HG03439 (cell line): ENCODE results near the gene ZNF527.
"Not testable (repeated sequence)": the region's sequence is repeated elsewhere in the genome, so short reads cannot be mapped to it uniquely, and the experiment has no call there.

ENCODE experiments used
- ATAC-seq: cut with Tn5 transposase; IDR thresholded peaks from one replicate; pipeline ENCODE4 v1.9.1; 2021; ENCODE audit warnings: mild to moderate bottlenecking, moderate library complexity; ENCODE audit not compliant: unreplicated experiment

ZNF527 gene

GRCh38 chr19:37370880-37371661 lies at the start of gene ZNF527:
ZNF527 (plus strand) TSS chr19:37371099; CDS start chr19:37374199, 3,100 bp downstream.
- ATAC-seq, result peak; percentile 95

DNA sequence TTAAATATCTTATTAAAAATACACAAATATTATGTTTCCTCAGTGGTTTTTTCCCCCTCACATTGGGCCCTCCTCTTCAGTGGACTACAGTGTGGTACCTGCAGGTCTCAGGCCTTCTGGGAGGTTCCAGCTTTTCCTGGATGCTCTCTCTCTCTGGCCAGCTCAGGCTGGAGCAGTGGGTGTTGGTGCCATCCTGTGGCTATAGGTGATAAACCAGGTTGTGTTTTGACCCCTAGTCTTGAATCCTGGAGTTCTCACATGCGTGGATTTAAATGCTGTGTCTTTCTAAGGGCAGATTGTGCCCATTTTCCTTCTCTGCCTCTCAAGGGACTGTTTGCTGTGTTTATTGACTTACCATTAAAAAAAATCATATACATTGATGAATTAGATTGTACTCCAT lies 41.2 kb upstream of the ZNF527 start:
- ATAC-seq, result no peak

DNA sequence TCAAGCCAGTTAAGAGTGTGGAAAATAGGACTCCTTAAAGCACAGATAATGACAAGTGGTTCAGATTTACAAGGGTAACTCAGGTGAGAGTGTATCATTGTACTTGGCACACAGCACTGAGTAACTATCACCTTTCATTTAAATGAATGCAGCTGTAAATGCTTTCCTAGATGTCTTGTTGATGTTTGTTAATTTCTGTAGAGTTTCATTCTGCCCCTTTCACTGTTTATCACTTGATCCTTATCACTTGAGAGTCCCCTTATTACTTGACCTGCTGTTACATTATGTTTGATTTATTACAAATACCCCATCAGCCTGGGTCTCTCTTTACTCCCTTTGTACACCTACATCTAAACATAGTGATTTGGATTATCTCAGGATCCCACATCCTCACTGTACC lies 38.1 kb upstream of the ZNF527 start:
- ATAC-seq, result no peak

DNA sequence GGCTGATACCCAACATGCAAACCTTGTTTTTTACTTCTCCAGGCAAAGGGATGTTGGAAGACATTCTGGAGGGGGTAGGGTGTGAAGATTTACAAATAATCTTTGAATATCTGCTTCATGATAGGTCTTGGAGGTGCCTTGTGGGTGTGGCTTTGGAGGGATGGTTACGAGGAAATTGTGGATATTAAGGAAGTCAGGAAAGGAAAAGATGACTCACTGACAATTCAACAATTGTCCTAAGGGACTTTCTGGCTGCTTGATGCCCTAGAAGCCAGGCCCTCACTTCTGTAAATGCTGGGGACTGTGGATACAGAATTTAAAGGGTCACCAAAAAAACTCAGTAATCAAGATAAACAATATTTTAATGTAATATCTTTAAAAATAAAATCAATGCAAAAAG lies 37.4 kb upstream of the ZNF527 start:
- ATAC-seq, result no peak

- ATAC-seq, result peak; percentile 94
Observed at GRCh38 chr19:37334179-37335071, 36.5 kb upstream of the ZNF527 start.

GRCh38 chr19:37342753-37343152 lies 28.1 kb upstream of the ZNF527 start:
- ATAC-seq, result no peak

DNA sequence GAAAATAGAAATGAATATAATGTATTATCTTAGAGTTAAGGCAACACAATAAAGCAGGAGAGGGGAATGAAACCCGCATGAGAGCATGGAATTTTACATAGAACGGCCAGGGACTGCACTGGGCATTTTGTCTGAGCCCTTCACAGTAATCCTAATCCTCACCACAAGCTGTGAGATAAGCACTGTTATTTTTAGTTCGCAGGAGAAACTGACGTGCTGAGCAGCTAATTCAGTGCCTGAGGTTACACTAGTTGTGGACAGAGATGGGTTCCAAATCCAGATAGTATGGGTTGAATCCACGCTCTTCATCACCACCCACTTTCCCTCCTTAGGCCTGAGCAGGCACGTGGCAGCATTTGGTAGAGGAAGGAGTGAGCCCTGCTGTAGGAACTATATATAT lies 24.8 kb upstream of the ZNF527 start:
- ATAC-seq, result no peak

DNA sequence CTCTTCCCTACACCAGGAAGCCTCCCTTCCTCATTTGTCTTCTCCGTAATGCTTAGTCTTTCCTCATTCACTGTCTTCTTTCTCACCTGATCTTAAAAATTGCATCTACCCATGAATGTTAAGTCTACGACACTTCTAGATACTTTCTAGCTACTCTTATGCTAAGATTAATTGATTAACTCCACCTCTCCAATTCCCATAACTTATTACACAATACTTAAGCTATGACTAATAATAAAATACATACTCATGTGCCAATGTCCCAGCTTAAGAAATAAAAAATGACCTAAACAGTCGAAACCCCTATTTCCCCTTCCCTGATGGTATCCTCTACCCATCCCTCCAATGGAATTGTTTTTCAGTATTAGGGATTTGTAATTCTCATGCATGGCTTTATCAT lies 22.8 kb upstream of the ZNF527 start:
- ATAC-seq, result no peak

GRCh38 chr19:37353968-37354367 lies 16.9 kb upstream of the ZNF527 start:
- no peak for ATAC-seq

DNA sequence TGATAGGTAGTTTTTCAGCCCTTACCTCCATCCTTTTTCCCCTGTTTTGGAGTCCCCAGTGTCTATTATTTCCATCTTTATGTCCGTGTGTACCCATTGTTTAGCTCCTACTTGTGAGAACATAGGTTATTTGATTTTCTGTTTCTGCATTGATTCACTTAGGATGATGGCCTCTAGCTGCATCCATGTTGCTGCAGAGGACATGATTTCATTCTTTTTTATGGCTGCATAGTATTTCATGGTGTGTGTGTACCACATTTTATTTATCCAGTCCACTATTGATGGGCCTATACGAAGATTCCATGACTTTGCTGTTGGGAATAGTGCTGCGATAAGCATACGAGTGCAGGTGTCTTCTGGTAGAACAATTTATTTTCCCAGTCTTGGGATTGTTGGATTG lies 15.0 kb upstream of the ZNF527 start:
- ATAC-seq, result no peak

- no peak for ATAC-seq
Observed at GRCh38 chr19:37361994-37362393, 8.9 kb upstream of the ZNF527 start.

DNA sequence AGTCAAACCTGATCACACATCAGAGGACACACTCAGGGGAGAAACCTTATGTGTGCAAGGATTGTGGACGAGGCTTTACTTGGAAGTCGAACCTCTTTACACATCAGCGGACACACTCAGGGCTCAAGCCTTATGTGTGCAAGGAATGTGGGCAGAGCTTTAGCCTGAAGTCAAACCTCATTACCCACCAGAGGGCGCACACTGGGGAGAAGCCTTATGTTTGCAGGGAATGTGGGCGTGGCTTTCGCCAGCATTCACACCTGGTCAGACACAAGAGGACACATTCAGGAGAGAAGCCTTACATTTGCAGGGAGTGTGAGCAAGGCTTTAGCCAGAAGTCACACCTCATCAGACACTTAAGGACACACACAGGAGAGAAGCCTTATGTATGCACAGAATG lies 8.2 kb upstream of the ZNF527 start:
- ATAC-seq, result no peak

DNA sequence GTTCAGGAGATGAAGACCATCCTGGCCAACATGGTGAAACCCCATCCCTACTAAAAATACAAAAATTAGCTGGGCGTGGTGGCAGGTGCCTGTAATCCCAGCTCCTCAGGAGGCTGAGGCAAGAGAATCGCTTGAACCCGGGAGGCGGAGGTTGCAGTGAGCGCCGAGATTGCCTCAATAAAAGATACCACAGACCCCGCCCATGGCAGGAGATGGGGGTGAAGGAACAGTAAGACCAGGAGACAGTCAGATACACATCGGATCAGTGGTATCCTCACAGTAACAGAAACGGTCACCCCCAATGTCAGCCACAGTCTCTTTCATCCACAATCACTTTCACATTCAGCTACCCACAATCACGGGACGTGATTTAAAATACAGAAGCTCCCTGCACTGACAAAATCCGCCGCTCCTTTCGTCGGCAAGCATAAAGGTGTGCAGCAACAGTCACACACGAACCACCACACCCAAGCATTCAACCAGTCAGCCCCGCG lies 466 bp upstream of the ZNF527 start:
- ATAC-seq, result peak; percentile 15

DNA sequence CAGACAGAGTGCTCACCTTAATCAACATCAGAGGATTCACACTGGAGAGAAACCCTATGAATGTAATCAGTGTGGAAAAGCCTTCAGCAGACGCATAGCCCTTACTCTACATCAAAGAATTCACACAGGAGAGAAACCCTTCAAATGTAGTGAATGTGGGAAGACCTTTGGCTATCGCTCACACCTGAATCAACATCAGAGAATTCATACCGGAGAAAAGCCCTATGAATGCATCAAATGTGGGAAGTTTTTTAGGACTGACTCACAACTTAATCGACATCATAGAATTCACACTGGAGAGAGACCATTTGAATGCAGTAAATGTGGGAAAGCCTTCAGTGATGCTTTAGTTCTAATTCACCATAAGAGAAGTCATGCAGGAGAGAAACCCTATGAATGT lies 18.3 kb downstream of the ZNF527 start:
- no peak for ATAC-seq

- not testable (repeated sequence) for ATAC-seq
Observed at GRCh38 chr19:37391399-37391798, 20.5 kb downstream of the ZNF527 start.

DNA sequence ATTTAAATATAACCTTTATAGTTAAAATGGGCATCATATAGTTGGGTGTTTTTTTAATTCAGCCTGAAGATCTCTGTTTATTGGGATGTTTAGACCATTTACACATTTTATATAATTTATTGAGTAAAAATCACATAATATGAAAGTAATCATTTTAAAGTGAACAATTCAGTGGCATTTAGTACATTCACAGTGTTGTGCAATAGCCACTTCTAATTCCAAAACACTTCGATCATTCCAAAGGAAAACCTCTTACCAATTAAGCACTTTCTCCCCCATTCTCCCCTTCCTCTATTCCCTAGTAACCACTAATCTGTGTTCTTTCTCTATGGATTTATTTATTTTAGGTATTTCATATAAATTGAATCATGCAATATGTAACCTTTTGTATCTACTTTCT lies 30.2 kb downstream of the ZNF527 start:
- no peak for ATAC-seq

- ATAC-seq, result no peak
Observed at GRCh38 chr19:37403403-37403802, 32.5 kb downstream of the ZNF527 start.

- ATAC-seq, result not testable (repeated sequence)
Observed at GRCh38 chr19:37406140-37406846, 35.4 kb downstream of the ZNF527 start.

DNA sequence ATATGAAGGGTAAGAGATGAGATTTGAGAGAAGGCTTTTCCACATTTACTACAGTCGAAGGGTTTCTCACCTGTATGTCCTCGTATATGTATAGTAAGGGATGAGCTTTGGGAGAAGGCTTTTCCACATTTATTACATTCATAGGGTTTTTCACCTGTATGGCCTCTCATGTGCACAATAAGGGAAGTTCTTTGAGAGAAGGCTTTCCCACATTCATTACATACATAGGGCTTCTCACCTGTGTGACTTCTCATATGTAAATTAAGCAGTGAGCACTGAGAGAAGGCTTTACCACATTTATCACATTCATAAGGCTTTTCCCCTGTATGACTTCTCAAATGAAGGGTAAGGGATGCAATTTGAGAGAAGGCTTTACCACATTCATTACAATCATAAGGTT lies 41.8 kb downstream of the ZNF527 start:
- no peak for ATAC-seq

DNA sequence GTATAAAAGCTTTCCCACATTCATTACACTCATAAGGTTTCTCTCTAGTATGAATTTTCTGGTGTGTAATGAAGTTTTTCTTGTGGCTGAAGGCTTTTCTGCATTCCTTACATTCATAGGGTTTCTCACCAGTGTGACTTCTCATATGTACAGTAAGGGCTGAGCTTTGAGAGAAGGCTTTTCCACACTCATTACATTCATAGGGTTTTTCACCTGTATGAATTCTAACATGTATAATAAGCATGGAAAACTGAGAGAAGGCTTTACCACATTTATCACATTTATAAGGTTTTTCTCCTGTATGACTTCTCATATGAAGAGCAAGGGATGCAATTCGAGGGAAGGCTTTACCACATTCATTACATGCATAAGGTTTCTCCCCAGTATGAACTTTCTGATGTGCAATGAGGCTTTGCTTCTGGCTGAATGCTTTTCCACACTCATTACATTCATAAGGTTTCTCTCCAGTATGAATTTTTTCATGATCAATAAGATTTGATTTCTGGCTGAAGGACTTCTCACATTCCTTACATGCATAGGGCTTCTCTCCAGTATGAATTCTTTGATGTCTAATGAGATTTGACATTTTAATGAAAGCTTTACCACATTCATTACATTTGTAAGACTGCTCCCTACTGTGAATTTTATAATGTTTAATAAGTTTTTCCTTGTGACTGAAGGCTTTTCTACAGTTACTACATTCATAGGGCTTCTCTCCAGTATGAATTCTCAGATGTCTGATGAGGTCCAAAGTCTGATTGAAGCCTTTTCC lies 42.6 kb downstream of the ZNF527 start:
- ATAC-seq, result no peak
